Activated CD8-positive, alpha-beta memory T cell treated with anti-CD3 and anti-CD28 coated beads for 24 hours (primary cell): ENCODE results near the gene OR2W1.

ENCODE experiments used
- DNase-seq: peaks from one replicate; pipeline ENCODE4 v3.0.0-alpha.2; 2020

The OR2W1 gene

GRCh38 chr6:28995093-28995650 is 49.8 kb downstream of the OR2W1 start:
- no peak for DNase-seq
